Occipital lobe (tissue), 2 donors: Measurements from ENCODE around the gene VPS11. TPM values are rescaled to one million over a fixed set of nuclear protein-coding genes. Genes with fewer than 3 reads are reported as not detected.
A peak's percentile ranks its signal among the peaks of the same experiment; 100 is the strongest.
"Not testable (repeated sequence)": the region's sequence is repeated elsewhere in the genome, so short reads cannot be mapped to it uniquely, and the experiment has no call there.

Experiments
- DNase-seq: peaks from one replicate; lab custom pipeline; 2025; lab: John Stamatoyannopoulos, UW
- total RNA-seq: library from RNA; depleted of rRNA; stranded (reverse); fragments of >200 nt; gene quantifications from one replicate; pipeline ENCODE4 v1.2.3, GENCODE V29; 2014

Gene VPS11
- total RNA-seq, 1 donor from 2014 or later: 22.1 TPM

DNA sequence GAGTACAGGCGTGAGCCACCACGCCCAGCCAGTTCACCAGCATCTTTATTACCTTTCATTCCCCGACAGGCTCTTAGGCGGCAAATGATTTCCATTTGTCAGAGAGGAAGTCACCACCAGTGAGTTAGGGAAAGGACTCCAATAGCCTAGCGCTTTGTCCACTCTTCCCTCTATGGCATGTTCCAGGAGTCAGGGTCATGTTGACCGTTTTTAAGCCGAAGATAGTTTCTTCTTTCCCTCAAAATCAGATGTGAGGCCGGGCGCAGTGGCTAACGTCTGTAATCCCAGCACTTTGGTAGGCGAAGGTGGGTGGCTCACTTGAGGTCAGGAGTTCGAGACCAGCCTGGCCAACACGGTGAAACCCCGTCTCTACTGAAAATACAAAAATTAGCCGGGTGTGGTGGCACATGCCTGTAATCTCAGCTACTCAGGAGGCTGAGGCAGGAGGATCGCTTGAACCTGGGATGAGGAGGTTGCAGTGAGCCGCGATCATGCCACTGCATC lies 35.6 kb downstream of the VPS11 start:
- DNase-seq: not testable (repeated sequence)

DNA sequence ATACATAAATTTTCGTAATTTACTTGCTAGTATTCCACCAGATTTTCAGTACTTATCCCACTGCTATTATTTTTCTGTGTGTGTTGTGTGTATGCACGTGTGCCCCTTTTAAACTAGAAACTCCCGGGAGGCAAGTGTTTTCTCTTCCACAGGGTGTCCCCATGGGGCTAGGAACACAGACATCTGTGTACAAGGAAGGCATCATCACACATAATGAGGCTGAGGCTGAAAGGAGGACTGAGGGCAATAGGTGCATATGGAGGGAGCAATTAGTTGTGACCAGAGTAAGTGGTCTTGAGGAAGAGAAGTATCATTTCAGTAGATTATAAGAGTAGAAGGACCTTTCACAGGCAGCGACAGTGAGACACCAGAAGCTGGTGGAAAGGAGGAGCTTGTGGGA lies 36.2 kb downstream of the VPS11 start:
- DNase-seq: no peak

DNA sequence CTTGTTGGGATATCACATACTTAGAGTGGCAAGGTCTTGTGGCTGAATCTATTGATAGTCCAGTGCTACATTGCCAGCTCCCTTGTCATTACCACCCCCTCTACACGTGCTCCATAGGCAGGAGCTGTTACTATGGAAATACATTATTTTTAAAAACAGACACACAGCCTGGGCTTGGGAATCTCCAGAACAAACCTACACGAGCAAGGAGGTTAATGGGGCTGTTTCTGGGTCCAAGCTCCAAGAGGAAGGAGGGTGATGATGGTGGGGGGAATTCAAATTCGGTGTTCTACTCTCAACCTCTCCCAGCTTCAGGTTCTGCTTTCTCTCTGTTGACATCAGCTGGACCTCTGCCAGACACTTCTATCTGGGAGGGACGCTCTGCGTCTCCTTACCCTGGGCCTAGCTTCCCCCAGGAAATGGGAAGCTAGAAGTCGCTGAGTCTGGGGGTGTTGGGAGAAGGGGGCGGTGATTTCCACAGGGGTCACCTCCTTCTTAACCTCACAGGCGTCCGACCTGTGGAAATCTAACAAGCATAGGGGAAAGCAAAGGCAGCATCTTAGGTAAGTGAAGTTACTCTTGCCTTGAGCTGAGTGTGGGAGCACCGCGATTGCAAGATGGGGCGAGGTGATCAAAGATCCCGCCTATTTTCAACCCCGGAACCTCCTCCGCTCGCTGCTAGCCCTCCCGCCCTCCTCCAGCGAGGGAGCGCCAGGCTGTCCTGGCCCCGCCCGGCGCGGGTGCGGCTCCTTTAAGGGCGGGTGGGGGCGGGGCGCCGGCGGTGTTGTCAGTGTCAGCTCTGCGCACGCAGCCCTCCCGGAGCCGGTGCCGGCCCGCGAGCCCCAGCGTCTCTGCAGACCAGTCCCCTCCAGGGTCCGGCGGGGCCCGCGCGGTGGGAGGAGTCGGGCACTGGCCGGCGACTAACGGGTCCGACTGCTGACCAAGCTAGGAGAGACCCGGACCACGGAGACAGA lies 39.2 kb downstream of the VPS11 start, which contains the start of gene C2CD2L:
Gene C2CD2L (plus strand): TSS at position 781 of the 974 bp plus-strand sequence. CDS start 398 bp downstream, outside the sequence.
- peak; percentile 88 for DNase-seq

DNA sequence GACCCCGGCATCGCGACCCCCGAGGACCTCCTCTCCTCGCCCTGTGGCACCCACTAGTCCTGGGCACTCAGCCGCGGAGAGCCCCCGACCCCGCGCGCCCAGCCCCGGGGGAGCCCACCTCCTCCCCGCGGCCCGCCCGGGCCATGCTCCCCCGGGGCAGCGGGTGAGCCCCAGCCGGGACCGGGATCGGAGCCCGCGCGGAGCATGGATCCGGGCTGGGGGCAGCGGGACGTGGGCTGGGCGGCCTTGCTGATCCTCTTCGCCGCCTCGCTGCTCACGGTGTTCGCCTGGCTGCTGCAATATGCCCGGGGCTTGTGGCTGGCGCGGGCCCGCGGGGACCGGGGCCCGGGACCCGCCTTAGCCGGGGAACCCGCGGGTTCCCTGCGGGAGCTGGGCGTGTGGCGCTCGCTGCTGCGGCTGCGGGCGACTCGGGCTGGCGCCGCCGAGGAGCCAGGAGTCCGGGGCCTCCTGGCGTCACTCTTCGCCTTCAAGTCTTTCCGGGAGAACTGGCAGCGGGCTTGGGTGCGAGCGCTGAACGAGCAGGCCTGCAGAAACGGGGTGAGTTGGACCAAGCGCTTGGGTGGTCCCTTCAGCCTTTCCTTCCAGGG lies 40.0 kb downstream of the VPS11 start:
- DNase-seq: no peak

DNA sequence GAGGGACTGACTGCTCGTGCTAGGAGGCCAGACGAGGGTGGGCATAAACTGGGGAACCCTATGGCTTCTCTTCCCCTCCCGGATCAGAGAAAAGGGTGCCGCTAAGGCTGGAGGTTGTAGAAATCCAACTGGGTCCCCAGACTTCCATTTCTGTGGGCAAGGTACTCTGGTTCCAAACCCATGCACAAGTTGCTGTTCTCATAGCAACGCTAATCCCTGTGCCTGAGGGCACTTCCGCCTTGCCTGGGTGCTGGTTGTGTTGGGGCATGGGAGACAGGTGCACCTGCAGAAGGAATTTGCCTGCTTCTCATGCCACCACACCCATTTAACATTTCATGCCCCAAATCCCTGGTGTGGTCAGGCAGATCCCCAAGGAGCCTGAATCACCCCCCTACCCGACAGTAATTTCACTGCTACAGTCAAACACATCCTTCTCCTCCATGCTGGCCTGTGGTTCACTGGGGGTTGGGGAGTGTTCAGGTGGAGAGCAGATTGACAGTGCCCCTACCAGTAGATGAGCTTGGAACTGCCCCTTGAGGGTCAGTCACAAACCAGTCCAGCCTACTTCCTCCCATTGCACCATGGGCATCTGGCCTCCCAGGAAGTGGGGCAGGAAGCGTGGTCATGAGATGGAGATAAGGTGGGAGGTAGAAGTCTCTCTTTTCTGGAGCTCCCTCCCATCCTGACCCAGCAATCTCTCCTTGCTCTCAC lies 40.7 kb downstream of the VPS11 start:
- no peak for DNase-seq

DNA sequence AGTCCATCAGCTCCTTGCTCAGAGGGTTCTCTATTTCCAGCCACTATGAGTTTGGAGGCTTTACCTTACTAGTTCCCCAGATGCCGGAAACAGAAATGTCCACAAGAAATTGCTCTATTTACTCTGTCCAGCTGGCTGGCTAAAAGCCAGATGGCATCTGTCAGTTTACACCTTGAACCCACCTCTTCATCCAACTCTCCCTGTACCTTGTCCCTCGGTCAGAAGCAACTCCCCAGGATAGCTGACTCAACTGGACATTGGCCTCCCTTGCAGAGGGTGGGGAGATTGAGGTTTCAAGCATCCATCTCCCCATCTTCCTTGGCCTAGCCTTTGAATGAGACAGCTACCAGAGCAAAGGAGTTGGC lies 41.2 kb downstream of the VPS11 start:
- no peak for DNase-seq

DNA sequence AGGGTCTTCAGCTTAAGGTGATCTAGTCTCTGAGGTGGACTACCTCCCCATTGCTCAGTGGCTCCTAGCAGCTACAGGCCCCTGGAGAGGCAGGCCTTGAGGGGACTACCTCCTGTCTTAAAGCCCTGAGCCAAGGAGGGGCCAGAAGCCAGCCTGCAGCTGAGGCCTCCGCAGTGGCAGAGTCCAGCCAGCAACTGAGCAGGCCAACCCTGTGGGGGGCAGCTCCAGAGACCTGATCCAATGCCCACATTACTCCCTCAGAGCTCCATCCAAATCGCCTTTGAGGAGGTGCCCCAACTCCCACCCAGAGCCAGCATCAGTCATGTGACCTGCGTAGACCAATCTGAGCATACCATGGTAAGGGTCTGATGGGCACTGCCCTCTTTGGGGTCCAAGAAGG lies 42.2 kb downstream of the VPS11 start:
- no peak for DNase-seq

DNA sequence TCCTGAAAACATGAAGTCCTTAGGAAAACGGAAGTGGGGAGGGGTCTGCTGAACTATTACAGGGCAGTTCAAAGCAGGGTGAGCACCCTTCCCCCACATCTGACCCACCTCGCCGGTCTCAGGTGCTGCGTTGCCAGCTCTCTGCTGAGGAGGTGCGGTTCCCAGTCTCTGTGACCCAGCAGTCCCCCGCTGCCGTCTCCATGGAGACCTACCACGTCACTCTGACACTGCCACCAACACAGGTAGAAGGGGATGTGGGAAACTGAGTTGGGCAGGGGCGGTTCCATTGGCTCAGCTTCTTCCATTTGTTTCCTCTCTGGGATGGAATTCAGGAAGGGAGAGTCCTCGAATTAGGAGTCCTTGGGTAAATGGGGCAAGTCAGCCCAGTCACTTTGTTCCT lies 42.8 kb downstream of the VPS11 start:
- no peak for DNase-seq

DNA sequence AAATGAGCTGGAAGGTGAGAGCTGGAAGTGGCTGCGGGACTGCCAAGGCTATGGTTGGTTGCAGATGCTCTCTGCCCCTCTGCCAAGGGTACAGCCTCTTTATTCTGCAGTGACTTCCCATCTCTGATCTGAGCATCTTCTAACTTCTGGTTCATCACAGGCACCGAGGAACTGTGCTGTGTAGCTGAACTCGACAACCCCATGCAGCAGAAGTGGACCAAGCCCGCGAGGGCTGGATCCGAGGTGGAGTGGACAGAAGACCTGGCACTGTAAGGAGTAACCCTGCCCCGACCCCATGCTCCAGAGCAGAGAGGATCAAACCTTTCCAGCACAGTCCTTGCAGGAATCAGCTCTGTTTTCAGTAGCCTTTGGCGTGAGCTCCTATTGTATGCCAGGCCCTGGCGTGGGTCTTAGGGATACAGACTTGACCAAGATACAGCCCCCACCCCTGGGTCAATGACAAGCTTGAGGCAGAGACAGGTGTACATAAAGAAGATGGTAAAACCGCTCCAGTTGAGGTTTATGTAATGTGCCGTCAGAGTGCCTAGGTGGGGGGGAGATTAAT lies 43.8 kb downstream of the VPS11 start:
- no peak for DNase-seq

DNA sequence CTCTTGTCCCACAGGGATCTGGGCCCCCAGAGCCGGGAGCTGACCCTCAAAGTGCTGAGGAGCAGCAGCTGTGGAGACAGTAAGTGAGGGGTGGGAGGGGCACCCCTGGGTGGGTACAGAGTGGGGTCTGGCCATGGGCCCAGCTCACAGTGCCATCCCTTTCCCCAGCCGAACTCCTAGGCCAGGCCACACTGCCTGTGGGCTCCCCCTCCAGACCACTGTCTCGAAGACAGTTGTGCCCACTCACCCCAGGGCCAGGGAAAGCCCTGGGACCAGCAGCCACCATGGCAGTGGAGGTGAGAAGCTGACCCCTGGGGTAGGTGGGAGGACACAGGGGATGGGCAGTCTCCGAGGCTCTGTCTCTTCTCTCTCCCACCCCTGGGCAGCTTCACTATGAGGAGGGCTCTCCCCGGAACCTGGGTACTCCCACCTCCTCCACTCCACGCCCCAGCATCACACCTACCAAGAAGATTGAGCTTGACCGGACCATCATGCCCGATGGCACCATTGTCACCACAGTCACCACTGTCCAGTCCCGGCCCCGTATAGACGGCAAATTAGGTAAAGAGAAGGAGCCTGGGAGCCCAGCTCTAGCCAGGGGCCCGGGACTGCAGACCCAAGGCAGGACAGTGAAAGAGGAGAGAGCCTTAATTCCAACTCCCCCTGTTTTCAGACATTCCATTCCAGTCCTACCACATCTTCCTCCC lies 44.8 kb downstream of the VPS11 start:
- DNase-seq: no peak

DNA sequence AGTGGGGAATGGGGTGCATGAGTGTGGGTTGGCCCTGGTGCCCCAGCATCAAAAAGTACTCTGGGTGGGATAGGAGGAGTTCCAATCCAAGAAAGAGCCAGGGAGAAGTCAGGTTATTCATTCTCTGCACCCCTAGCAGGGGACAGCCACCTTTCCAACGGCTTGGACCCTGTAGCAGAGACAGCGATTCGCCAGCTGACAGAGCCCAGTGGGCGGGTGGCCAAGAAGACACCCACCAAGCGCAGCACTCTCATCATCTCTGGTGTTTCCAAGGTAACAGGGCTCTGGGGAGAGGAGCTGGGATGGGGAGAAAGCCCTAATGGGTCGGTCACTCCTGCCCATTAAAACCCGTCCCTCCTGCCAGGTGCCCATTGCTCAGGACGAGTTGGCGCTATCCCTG lies 46.1 kb downstream of the VPS11 start:
- no peak for DNase-seq

DNA sequence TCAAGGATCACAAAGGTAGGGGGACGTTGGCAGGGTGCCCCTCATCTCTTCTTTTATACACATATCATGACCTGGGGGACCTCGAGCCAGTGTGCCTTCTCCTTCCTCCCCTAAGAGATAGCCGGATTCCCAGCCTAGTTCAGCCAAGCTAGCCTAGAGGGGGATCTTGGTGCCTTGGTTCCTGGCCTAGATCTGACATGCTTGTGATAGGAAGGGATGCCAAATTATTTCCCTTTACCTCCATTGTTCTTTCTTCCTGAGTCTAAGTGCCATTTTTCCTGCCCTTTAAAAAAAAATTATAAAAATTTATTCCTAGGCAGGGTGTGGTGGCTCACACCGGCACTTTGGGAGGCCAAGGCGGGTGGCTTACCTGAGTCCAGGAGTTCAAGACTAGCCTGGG lies 46.7 kb downstream of the VPS11 start:
- DNase-seq: no peak

DNA sequence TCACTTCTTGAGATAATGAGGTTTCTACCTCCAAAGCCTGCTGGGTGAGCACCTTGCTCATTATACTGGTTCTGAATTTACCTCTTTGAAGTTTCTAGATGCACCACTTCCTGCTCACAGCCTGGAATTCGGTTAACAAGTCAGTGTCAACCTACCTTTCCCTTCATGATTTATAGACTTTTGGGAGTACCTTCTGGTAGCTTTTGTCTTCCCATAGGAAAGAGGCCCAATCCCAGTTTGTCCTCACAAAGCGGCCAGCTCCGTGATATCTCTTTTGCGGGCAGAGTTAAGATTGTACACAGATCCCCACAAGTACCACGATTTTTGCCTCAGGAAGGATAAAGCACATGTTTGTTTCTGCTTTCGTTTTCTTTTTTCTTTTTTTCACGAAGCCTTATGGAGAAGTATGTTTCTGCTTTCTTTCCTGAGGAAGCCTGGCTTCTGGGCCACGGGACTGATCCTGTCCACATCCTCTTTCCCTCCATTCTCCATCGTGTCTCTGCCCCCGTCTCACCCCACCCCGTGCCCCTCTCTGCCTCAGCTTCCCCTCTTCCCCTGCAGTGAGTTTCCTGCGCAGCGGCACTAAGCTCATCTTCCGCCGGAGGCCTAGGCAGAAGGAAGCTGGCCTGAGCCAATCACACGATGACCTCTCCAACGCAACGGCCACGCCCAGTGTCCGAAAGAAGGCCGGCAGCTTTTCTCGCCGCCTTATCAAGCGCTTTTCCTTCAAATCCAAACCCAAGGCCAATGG lies 48.0 kb downstream of the VPS11 start:
- DNase-seq: no peak

DNA sequence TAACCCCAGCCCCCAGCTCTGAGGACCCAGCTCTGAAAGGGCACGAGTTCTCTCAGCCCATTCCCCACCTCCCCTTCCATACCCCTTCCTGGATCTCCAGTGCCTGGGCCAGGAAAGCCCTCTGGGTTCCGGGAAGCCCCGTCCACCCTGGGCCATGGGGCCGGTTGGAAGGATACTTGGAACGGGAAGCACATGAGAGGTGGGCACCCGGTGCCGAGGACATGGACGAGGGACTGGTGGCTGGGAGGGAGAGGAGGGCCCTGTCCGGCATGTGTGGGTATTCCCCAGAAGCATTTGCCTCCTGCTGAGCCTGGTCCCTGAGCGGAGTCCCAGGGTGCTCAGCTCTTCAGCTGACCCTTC lies 48.6 kb downstream of the VPS11 start:
- no peak for DNase-seq

DNA sequence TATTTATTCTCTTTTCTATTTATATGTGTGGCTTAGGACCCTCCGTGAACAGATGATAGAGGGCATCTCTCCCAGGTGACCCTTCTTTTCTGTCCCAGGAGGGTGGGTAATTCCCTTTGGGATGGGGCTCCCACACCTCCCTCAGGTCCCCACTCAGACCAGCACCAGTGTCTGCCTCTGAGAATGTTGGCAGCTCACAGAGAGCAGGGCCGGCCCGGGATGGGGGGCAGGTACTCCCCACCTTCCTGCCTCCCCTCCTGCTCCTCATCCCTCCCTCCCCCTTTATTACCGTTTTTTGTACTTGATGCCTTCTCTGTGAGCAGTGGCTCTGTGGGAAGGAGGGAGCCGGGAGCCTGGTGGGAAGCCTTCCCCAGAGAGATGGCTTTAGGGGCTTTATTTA lies 49.0 kb downstream of the VPS11 start:
- no peak for DNase-seq

DNA sequence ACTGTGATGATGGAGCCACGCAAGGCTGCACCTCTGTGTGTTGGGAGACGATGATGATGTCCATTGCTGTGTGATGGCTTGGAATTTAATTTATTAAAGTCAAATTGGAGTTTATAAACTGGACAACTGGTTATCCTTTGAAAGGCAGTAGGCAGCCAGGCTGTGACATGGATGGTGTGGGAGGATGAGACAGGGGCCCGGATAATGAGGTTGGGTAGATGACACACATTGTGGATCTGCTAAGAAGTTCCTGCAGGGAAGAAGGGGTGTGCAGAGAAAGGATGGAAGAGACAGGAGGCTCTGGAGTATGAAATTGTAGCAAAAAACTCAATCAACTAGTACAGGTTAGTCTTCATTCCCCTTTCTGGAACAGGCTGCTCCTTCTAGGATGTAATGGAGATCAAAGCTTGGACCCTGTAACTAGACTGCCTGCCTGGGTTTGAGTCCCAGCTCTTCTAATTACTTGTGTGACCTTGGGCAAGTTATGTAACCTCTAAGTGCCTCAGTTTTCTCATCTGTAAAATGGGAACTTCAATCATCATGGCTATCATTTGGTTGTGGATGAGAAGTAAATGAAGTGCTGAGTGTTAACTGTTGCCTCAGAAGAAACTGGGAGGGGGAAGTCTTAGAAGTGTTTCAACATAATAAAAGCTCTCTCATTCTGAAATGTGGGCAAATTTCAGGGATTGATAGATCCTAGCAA lies 49.5 kb downstream of the VPS11 start:
- DNase-seq: no peak

DNA sequence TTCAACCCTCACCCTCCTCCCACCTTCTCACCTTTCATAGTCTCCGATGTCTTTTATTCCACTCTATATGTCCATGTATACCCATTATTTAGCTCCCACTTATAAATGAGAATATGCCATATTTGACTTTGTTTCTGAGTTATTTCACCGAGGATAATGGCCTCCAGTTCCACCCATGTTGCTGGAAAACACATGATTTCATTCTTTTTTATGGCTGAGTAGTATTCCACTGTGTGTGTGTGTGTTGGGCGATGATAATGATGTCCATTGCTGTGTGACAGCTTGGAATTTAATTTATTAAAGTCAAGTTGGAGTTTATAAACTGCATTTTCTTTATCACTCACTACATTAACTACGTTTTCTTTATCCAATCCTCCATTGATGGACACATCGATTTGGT lies 50.6 kb downstream of the VPS11 start:
- DNase-seq: no peak

DNA sequence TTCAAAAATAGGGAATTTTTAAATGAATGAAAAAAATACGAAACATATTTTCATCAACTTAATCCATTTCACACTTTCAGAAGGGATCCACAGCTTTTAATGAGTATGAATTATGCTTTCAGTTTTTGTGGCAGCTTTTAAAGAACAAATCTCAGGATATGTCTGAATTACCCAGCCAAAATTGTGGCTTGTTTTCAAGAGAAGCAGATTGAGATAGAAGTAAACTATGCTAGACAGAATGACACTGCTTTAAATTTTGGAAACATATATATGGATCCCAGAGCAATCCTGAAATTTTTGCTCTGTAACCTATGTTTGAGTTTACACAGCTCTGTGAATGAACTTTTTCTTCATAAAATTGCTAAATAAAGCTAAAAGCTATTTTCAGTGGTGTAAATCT lies 51.3 kb downstream of the VPS11 start:
- no peak for DNase-seq

DNA sequence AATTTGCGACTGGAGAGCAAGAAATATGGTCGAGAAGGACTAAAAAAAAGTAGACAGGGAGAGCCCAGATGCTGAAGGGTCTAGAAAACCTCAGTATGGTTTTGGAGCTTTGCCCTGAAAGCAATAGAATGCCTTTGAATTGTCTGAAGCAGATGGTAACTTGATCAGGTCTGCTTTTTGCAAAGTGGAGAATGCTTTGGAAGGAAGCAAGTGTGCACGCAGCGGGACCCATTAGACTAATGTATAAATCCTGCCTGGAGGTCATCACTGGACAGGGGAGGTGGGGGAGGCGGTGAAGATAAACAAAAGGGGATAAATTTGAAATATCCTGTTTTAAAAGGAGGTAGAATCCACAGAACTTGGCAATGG lies 53.0 kb downstream of the VPS11 start:
- no peak for DNase-seq
